GM20431 (cell line): ENCODE data around the gene CCDC91.

Source experiments
- in situ Hi-C: fragments of 300-500 bp; cut with MseI, MboI; formaldehyde crosslinking; loops from one replicate; pipeline ENCODE4 v1.15.0; 2020; ENCODE audit warnings: low sequenced_read_pairs; ENCODE audit not compliant: unreplicated experiment

CCDC91 gene

GRCh38 chr12:28563286-28563685, 373.0 kb downstream of the CCDC91 start:
- in situ Hi-C loops = no loop called here

- in situ Hi-C loops = no loop called here
Measured at GRCh38 chr12:28563936-28564335, 373.7 kb downstream of the CCDC91 start.

DNA sequence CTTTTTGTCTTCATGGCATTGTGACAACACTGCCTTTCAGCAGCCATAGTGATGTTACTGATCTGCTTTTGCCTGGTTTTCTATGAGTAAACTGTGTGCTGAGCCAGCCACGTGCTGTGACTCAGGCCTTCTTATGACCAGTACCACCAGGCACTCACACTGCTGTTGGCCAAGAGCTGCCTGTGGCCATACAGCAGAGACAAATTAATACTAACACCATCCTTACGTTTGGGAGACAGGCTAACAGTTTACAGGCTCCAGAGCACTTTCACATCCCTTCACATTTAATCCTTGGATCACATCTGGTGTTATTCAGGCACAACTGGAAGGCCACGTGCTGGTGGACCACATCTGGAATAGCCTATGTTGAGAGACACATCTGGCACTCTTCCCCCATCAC, 377.9 kb downstream of the CCDC91 start:
- in situ Hi-C loops = no loop called here

DNA sequence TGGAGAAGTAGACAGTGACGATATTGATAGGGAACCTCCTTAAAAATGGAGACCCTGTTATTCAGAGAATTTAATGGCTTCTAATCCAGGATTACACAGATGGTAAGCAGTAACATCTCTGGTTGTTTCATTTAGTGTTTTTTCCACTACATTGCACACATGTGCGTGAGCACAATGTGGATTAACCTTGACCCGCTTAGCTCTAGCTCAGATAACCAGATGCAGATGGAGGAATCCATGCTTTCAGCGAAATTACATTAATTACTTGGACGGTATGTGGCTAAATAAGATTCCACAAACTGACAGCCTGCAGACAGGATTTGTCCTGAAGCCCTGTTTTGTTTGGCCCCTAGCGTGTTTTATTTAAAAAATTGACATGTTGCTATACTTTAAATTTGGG, 378.4 kb downstream of the CCDC91 start:
- in situ Hi-C loops = no loop called here

GRCh38 chr12:28569698-28570411, 379.6 kb downstream of the CCDC91 start:
- in situ Hi-C loops = no loop called here

DNA sequence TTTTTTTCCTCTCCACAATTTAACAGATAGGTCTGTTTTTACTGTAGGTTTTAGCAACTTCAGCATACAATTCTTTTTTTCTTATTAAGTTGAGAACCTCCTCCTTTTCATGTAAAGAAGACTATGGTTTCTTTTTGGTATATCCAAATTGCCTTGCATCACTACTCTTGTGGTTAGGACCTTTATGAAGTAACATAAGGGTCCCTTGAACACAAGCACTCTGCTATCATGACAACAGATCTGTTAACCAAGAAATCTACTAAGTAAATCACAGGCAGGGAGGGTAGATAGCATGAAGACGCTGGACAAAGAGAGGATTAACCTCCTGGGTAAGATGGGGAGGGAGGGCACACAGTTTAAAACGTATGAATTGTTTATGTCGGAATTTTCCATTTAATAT, 380.6 kb downstream of the CCDC91 start:
- in situ Hi-C loops = no loop called here

DNA sequence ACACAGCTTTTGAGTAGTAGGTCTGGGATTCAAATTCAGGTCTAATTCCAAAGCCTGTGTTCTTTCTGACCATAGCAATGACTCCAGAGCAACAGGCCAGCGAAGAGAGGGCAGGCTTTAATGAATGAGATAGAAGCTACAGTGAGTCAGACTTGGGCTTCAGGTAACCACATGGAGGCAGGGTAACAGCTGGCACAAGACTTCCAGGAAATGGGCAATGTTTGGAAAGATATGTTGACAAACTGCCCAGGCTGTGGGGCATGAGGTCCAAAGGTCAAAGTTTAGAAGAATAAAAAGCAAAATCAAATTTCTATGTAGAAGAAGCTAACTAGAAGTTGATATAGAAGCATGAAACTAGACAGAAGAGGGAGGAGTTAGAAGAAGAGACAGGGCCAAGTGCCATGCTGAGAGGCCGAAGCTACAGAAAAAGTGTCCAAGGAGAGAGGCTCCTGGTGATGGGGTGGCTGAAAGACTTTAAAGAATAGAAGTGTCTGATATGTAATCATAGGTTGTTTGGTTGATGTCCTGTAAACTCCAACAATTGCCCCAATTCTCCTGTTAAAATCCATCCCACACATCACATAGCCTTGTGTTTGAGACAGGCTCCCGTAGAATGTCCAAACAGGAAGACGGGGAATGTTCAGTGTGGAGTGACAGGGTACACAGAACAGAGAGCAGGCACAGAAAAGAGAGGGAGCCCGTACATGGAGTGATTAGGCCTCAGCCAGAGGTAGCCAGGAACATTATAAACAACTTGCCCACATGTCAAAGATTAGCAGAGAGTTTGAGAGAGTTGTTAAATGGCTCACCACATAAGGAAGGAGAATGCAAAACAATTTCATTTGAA, 384.7 kb downstream of the CCDC91 start:
- in situ Hi-C loops = no loop called here

- in situ Hi-C loops = no loop called here
Measured at GRCh38 chr12:28575593-28576205, 385.4 kb downstream of the CCDC91 start.

GRCh38 chr12:28578361-28578760, 388.1 kb downstream of the CCDC91 start:
- in situ Hi-C loops = no loop called here

GRCh38 chr12:28578833-28579252, 388.6 kb downstream of the CCDC91 start:
- in situ Hi-C loops = no loop called here

GRCh38 chr12:28582672-28583376, 392.6 kb downstream of the CCDC91 start:
- in situ Hi-C loops = no loop called here

DNA sequence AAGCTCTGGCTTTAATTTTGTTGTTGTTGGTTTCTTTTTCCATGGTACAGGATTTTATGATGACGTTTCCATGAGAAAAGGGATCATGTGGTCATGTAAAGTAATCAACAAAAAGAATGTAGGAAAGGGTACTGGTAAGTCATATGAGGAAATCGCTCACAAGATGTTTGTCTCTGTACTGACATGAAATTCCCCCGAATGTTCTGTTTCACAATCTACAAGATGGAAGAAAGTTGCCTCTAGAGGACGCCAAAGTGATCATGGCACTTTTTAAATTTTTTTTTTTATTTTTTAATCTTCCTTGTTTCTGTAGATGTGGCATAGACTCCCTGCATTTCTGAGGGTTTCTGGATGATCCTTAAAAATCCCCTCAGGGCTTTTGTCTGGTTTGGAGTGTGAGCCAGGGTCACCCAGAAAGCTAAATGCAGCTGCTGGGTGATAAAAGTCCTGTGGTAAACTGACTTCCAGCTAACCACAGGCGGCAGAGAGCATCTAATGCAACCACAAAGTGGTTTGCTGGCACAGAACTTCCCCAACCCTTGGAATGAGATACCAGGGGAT, 393.5 kb downstream of the CCDC91 start:
- in situ Hi-C loops = no loop called here

DNA sequence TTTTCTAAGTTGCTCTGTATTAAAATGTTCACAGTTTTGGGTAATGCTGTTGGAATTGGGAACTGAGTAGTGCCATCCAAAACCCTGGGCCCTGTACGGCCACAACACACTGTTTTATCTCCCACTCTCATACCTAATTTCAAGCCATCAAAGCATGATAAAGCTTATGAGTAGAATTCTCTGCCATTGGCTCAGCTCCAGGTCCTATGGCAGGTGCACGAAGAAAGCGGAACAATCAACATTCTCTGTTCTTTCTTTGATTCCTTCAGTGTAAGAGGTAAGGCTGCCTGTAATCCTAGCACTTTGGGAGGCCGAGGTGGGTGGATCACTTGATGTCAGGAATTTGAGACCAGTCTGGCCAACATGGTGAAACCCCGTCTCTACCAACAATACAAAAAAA, 394.9 kb downstream of the CCDC91 start:
- in situ Hi-C loops = no loop called here

DNA sequence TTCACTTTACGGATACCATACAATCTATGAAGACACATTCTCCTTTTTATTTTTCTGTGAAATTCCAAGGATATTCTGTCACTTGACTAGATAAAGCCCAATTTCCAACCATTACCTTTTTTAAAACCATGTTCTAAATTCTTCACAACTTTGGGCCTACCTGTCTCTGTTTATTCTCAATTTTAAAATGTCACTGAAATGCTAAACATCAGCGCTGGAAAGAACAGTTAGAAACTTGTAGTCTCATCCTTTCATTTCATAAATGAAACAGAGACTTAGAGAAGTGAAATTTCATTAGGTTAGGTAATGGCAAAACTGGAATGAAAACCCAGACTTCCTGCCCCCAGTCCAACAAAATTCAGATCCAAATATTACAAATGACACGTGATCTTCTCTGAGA, 396.2 kb downstream of the CCDC91 start:
- in situ Hi-C loops = no loop called here

DNA sequence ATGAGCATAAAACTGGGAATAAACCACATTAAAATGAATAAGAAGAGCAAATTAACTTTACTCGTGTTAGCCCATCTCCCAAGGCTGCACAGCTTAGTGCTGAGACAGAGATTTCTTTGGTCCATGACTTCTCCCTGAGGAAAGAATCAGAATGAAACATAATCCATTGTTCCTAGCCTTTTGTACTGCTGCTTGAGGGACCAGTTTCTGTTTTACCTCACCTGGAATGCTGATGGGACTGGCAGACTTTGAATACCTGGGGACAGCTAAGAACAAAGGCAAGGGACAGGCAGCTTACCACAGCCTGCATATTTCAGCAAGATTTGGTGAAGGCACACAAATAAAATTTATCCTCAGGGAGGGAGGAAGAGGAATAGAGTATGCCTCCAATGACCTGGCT, 401.6 kb downstream of the CCDC91 start:
- in situ Hi-C loops = no loop called here
